ENCODE data around the gene EXO5.
"Not testable (repeated sequence)": the region's sequence is repeated elsewhere in the genome, so short reads cannot be mapped to it uniquely, and the experiment has no call there.

EXO5 gene

GRCh38 chr1:40553017-40553416, 44.5 kb downstream of the EXO5 start:
- TF ChIP-seq, protein P1, sequence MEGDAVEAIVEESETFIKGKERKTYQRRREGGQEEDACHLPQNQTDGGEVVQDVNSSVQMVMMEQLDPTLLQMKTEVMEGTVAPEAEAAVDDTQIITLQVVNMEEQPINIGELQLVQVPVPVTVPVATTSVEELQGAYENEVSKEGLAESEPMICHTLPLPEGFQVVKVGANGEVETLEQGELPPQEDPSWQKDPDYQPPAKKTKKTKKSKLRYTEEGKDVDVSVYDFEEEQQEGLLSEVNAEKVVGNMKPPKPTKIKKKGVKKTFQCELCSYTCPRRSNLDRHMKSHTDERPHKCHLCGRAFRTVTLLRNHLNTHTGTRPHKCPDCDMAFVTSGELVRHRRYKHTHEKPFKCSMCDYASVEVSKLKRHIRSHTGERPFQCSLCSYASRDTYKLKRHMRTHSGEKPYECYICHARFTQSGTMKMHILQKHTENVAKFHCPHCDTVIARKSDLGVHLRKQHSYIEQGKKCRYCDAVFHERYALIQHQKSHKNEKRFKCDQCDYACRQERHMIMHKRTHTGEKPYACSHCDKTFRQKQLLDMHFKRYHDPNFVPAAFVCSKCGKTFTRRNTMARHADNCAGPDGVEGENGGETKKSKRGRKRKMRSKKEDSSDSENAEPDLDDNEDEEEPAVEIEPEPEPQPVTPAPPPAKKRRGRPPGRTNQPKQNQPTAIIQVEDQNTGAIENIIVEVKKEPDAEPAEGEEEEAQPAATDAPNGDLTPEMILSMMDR (conservative IDR thresholded peaks at IDR 0.05; ENCODE audit: low read depth, low read length): no peak
- H3K4me3 ChIP-seq (ENCODE audit: low read length): no peak overlapping the region
- DNase-seq (ENCODE audit: low read depth): no peak

DNA sequence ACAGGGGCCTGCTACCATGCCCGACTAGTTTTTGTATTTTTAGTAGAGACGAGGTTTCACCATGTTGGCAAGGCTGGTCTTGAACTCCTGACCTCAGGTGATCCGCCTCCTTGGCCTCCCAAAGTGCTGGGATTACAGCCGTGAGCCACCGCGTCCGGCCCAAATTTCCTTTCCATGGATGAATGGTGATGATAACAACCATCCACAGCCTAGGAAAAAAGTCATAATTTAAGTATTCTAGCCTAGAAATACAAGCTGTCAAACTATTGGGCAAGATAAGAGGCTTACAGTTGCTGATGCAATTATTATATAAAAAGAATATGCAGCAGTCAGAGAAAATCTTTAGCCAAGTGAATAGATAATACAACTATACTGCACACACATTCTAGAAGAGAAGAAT, 46.2 kb downstream of the EXO5 start:
- not testable (repeated sequence) for H3K4me3 ChIP-seq (ENCODE audit: low read length); DNase-seq (ENCODE audit: low read depth)

- no peak for DNase-seq (ENCODE audit: low read depth)
- H3K4me3 ChIP-seq (ENCODE audit: low read length): no peak overlapping the region
- TF ChIP-seq, protein P1 (conservative IDR thresholded peaks at IDR 0.05; ENCODE audit: low read depth, low read length): no peak
Measured at GRCh38 chr1:40556121-40556520, 47.6 kb downstream of the EXO5 start.

DNA sequence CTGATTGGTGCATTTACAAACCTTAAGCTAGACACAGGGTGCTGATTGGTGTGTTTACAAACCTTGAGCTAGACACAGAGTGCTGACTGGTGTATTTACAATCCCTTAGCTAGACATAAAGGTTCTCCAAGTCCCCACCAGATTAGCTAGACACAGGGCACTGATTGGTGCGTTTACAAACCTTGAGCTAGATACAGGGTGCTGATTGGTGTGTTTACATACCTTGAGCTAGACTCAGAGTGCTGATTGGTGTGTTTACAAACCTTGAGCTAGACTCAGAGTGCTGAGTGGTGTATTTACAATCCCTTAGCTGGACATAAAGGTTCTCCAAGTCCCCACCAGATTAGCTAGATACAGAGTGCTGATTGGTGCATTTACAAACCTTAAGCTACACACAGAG, 49.7 kb downstream of the EXO5 start:
- not testable (repeated sequence) for H3K4me3 ChIP-seq (ENCODE audit: low read length); DNase-seq (ENCODE audit: low read depth)

GRCh38 chr1:40562185-40562584, 53.6 kb downstream of the EXO5 start:
- no peak for DNase-seq (ENCODE audit: low read depth)
- TF ChIP-seq, protein P1 (conservative IDR thresholded peaks at IDR 0.05; ENCODE audit: low read depth, low read length): no peak
- no peak overlapping the region for H3K4me3 ChIP-seq (ENCODE audit: low read length)

GRCh38 chr1:40563266-40563665, 54.7 kb downstream of the EXO5 start:
- no peak for DNase-seq (ENCODE audit: low read depth)

GRCh38 chr1:40564506-40564905, 55.9 kb downstream of the EXO5 start:
- TF ChIP-seq, protein P1 (conservative IDR thresholded peaks at IDR 0.05; ENCODE audit: low read depth, low read length): no peak
- H3K4me3 ChIP-seq (ENCODE audit: low read length): no peak overlapping the region
- no peak for DNase-seq (ENCODE audit: low read depth)

More at GRCh38 chr1:40563266-40563665, 54.7 kb downstream of the EXO5 start:
- TF ChIP-seq, protein P1 (conservative IDR thresholded peaks at IDR 0.05; ENCODE audit: low read depth, low read length): no peak
- no peak overlapping the region for H3K4me3 ChIP-seq (ENCODE audit: low read length)

DNA sequence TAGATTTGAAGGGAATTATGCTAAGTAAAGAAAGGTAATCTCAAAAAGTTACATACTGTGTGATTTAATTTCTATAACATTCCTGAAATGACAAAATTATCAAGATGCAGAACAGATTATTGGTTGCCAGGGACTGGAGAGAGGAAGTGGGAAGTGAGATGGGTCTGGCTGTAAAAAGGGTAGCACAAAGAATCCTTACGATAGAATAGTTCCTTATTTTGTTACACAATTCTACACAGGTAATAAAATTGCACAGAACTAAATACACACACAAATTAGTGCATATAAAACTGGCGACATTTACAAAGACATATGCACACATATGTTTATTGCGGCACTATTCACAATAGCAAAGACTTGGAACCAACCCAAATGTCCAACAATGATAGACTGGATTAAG, 56.3 kb downstream of the EXO5 start:
- TF ChIP-seq, protein P1 (conservative IDR thresholded peaks at IDR 0.05; ENCODE audit: low read depth, low read length): no peak
- DNase-seq (ENCODE audit: low read depth): no peak
- H3K4me3 ChIP-seq (ENCODE audit: low read length): no peak overlapping the region

Measured in retinal pigment epithelial cell (primary cell).